NCI-H1105 treated with DMSO at 0.1 percent for 48 hours (cell line): ENCODE measurements around the gene METTL25B.
"Not testable (repeated sequence)": the region's sequence is repeated elsewhere in the genome, so short reads cannot be mapped to it uniquely, and the experiment has no call there.

ENCODE experiments used
- DNase-seq: peaks from one replicate; lab custom pipeline; 2025; lab: John Stamatoyannopoulos, UW

Gene METTL25B

GRCh38 chr1:156748670-156749418, 20.6 kb downstream of the METTL25B start:
- DNase-seq, result no peak

- no peak for DNase-seq
Measured at GRCh38 chr1:156749419-156750118, 21.3 kb downstream of the METTL25B start.

GRCh38 chr1:156750191-156750672, 22.0 kb downstream of the METTL25B start:
- peak; percentile 38 for DNase-seq

GRCh38 chr1:156750711-156751450, 22.6 kb downstream of the METTL25B start:
- DNase-seq, result peak; percentile 31

GRCh38 chr1:156751451-156751756, 23.1 kb downstream of the METTL25B start, which contains the start of gene HDGF:
Gene HDGF, minus strand, starts transcription at chr1:156751675. Its CDS starts 246 bp downstream, at chr1:156751429.
- no peak for DNase-seq

GRCh38 chr1:156751757-156752481, 23.6 kb downstream of the METTL25B start:
- DNase-seq, result peak; percentile 94

- DNase-seq, result no peak
Measured at GRCh38 chr1:156752843-156753482, 24.7 kb downstream of the METTL25B start.

GRCh38 chr1:156754219-156754618, 25.9 kb downstream of the METTL25B start:
- DNase-seq, result no peak

GRCh38 chr1:156755527-156755950, 27.3 kb downstream of the METTL25B start:
- DNase-seq, result no peak

- DNase-seq, result no peak
Measured at GRCh38 chr1:156756355-156756754, 28.1 kb downstream of the METTL25B start.

- DNase-seq, result not testable (repeated sequence)
Measured at GRCh38 chr1:156757572-156758253, 29.4 kb downstream of the METTL25B start.

GRCh38 chr1:156760092-156760795, 32.0 kb downstream of the METTL25B start:
- DNase-seq, result no peak

GRCh38 chr1:156760796-156761104, 32.5 kb downstream of the METTL25B start:
- no peak for DNase-seq

- DNase-seq, result not testable (repeated sequence)
Measured at GRCh38 chr1:156765136-156765535, 36.9 kb downstream of the METTL25B start.

GRCh38 chr1:156765666-156766065, 37.4 kb downstream of the METTL25B start:
- DNase-seq, result no peak

- DNase-seq, result peak; percentile 38
Measured at GRCh38 chr1:156766298-156767100, 38.2 kb downstream of the METTL25B start.

GRCh38 chr1:156767101-156767878, 39.0 kb downstream of the METTL25B start, which contains the start of gene PRCC:
Gene PRCC, plus strand, starts transcription at chr1:156767535. Its CDS starts 237 bp downstream, at chr1:156767772.
- DNase-seq, result peak; percentile 100

GRCh38 chr1:156767879-156768604, 39.8 kb downstream of the METTL25B start:
- peak; percentile 50 for DNase-seq
